Measurements from ENCODE around the gene TOX2.

DNA sequence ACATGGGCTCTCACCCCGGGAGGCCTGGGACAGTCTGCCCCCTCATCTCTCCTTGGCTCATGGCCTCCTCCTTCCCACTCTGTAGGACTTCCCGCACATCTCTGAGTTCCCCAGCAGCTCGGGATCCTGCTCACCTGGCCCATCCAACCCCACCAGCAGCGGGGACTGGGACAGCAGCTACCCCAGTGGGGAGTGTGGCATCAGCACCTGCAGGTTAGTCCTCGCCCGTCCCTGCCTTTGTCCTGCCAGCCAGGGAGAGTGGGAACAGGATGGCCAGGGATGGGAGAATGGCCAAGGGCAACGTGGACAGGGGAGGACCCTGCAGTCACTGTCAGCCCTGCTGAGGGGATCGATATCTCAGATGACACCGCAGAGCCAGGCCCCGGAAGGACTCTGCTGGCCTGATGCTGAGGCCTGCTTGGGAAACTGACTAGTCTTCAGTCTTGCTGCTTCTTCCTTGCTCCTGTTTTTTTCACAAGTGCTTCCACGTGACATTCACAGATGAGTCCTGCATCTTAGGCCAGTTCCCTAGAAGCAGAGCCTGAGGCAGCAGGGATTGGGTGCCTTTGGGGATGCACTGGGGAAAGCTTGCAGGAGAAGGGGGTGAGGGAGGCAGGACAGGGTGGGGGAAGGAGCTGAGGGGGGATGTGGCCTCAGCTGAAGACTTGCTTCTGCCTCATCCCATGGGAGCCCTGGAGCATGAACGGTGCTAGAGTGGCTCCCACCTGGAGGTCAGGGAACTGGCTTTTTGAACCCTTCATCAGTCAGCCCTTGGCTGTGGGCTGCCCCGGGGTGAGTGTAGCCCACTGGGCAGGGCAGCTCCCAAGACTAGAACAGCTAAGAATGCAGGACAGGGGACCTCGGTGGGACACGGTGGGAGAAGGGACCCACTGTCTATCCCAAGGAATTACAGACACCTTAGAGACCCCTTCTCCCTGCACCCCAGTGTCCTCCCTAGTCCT is 152.3 kb downstream of the TOX2 start:
- TF ChIP-seq, protein P1, sequence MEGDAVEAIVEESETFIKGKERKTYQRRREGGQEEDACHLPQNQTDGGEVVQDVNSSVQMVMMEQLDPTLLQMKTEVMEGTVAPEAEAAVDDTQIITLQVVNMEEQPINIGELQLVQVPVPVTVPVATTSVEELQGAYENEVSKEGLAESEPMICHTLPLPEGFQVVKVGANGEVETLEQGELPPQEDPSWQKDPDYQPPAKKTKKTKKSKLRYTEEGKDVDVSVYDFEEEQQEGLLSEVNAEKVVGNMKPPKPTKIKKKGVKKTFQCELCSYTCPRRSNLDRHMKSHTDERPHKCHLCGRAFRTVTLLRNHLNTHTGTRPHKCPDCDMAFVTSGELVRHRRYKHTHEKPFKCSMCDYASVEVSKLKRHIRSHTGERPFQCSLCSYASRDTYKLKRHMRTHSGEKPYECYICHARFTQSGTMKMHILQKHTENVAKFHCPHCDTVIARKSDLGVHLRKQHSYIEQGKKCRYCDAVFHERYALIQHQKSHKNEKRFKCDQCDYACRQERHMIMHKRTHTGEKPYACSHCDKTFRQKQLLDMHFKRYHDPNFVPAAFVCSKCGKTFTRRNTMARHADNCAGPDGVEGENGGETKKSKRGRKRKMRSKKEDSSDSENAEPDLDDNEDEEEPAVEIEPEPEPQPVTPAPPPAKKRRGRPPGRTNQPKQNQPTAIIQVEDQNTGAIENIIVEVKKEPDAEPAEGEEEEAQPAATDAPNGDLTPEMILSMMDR (IDR thresholded peaks at IDR 0.05) = no peak
- no peak for TF ChIP-seq EP300 (IDR thresholded peaks at IDR 0.05)

All from ovary (tissue), 3 donors.